Colonic mucosa (tissue), 4 donors: ENCODE data around the gene CACNA1A. TPM values are rescaled to one million over a fixed set of nuclear protein-coding genes. Genes with fewer than 3 reads are reported as not detected.
"Not testable (repeated sequence)": the region's sequence is repeated elsewhere in the genome, so short reads cannot be mapped to it uniquely, and the experiment has no call there.

Source experiments
- DNase-seq: peaks from one replicate; pipeline ENCODE4 v3.0.0-alpha.2; 2020
- H3K27ac ChIP-seq: fragments of 200-600 bp; one replicate; pipeline ENCODE4 v1.8.0; 2021
- H3K27me3 ChIP-seq: fragments of 200-600 bp; one replicate; pipeline ENCODE4 v1.8.0; 2021
- H3K36me3 ChIP-seq: fragments of 200-600 bp; one replicate; pipeline ENCODE4 v1.8.0; 2021
- H3K4me1 ChIP-seq: fragments of 200-600 bp; one replicate; pipeline ENCODE4 v1.8.0; 2021; ENCODE audit warnings: mild to moderate bottlenecking
- H3K4me3 ChIP-seq: fragments of 200-600 bp; one replicate; pipeline ENCODE4 v1.8.0; 2021
- H3K9ac ChIP-seq, 2 donors: one replicate each; pipeline ENCODE4 v1.7.0; 2013; ENCODE audit warnings: control low read depth in 2 of 2, low read depth in 2 of 2, low read length in 2 of 2
- H3K9me3 ChIP-seq: fragments of 200-600 bp; one replicate; pipeline ENCODE4 v1.8.0; 2021
- intact Hi-C: fragments of 100-400 bp; cut with DNase I; formaldehyde crosslinking; loops from one replicate; pipeline ENCODE4 v1.14.1; 2022
- total RNA-seq, 2 donors: library from RNA; stranded (reverse); fragmentation: NEBNext Ultra II Directional in 1 of 2; extraction: Animal tissue kit (Norgen Biotek cat#: 25700) in 1 of 2; gene quantifications; one replicate each; pipeline ENCODE4 v1.2.1, GENCODE V29; 2021
- TF ChIP-seq, protein P1 (sequence below): fragments of 200-600 bp; IDR thresholded peaks from one replicate; pipeline ENCODE4 v1.8.0; 2022; ENCODE audit warnings: antibody characterized with exemption, mild to moderate bottlenecking
- donor health status: healthy.
- donor health status: DM: no; HTN: no; CAD: no.
- donor health status: DM: no; HTN: no; CAD: no.

The CACNA1A gene
- total RNA-seq, 2 donors from 2014 or later: 4.9 to 6.1 TPM

DNA sequence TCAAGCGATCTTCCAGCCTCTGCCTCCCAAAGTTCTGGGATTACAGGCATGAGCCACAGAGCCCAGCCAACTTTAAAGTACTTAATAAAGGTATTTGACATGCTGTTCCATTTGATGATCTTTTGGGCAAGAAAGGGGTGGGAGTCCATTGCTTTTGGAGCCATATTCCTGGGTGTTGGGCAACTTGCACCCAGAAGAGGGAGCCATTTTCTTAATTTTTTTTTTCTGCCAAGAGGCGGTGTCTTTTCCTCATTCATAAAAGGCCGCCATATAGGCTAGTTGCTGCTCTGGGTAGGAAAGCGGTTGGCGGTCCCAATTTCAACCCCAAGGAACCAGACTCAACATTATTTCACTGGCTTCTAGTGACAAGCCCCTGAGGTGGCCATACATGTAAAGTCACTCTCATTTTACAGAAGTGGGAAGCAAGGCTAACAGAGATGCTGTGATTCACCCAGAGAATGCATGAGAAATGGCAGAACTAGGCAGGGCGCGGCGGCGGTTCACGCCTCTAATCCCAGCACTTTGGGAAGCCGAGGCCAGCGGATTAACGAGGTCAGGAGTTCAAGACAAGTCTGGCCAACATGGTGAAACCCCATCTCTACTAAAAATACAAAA lies 139.6 kb downstream of the CACNA1A start:
- Histone ChIP-seq H3K27ac (no peak overlapping the region), H3K9me3 (no peaks in the 10 kb centered on the region), H3K4me1 (no peaks in the 10 kb centered on the region), H3K4me3 (no peak overlapping the region), H3K27me3 (no peaks in the 10 kb centered on the region), H3K36me3 (no peaks in the 10 kb centered on the region), H3K9ac (no peak overlapping the region)
- no peak for DNase-seq
- intact Hi-C loops: no loop called here
- TF ChIP-seq, protein P1, sequence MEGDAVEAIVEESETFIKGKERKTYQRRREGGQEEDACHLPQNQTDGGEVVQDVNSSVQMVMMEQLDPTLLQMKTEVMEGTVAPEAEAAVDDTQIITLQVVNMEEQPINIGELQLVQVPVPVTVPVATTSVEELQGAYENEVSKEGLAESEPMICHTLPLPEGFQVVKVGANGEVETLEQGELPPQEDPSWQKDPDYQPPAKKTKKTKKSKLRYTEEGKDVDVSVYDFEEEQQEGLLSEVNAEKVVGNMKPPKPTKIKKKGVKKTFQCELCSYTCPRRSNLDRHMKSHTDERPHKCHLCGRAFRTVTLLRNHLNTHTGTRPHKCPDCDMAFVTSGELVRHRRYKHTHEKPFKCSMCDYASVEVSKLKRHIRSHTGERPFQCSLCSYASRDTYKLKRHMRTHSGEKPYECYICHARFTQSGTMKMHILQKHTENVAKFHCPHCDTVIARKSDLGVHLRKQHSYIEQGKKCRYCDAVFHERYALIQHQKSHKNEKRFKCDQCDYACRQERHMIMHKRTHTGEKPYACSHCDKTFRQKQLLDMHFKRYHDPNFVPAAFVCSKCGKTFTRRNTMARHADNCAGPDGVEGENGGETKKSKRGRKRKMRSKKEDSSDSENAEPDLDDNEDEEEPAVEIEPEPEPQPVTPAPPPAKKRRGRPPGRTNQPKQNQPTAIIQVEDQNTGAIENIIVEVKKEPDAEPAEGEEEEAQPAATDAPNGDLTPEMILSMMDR: no peak

DNA sequence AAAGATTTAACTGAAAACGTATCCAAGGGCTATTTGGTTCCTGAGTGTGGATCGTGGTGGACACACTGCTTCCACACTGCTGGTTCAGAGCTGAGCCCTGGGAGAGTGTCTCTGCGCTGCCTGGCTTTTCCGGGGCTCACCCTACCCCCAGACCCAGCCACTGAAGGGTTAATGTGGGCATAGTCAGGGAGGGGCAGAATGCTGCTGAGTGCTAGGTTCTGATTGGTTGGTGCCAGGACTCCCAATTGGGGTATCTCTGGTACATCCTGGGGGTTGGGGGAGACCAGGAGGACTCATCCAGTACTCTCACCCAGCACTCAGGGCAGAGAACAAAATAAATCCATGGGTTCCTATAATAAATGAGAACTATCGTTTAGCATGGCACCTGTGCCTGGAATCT lies 142.3 kb downstream of the CACNA1A start:
- Histone ChIP-seq H3K9me3 (no peaks in the 10 kb centered on the region), H3K36me3 (no peaks in the 10 kb centered on the region), H3K4me1 (no peaks in the 10 kb centered on the region), H3K27me3 (no peaks in the 10 kb centered on the region), H3K9ac (no peak overlapping the region), H3K27ac (no peak overlapping the region), H3K4me3 (no peak overlapping the region)
- TF ChIP-seq, protein P1: no peak
- intact Hi-C loops: no loop called here
- no peak for DNase-seq

DNA sequence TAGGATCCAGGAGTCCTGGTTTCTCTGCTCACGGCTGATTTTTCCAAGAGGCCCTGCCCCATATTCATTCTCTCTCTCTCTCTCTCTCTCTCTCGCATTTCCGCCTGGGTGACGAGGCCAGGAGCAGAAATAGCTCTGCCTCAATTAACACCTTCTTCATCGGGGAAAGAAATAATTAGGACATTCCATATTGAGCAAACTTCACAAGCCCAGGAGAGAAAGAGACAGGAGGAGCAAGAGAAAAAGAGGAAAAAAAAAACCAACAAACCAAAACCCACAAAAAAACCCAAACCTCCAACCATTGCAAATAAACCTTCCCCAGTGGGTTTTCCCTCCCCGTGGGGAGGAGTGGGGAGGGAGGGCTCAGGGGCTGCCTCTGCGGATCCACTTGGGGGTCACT lies 143.0 kb downstream of the CACNA1A start:
- Histone ChIP-seq H3K27me3 (no peaks in the 10 kb centered on the region), H3K4me3 (no peak overlapping the region), H3K4me1 (no peaks in the 10 kb centered on the region), H3K27ac (no peak overlapping the region), H3K9me3 (no peaks in the 10 kb centered on the region), H3K36me3 (no peaks in the 10 kb centered on the region), H3K9ac (no peak overlapping the region)
- intact Hi-C loops: no loop called here
- no peak for DNase-seq
- TF ChIP-seq, protein P1: no peak

DNA sequence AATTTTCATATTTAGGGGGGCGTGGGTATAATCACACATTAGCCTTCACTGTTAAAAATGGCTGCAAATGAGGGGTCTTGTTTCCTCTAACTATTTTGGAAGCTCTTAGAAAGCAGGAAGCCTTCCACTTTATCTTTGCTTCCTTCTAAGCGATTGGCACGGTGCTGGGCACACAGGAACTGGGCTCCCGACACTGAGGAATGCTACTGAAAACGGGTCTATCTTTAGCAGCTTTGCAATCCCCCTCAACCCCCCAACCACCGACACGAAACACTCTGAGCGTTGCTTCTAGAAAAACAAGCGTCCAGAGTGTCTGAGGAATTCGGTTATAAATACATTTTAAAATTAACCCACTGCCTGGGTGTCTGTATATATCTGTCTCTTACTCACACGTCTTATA lies 143.6 kb downstream of the CACNA1A start:
- Histone ChIP-seq H3K9ac (no peak overlapping the region), H3K27ac (no peak overlapping the region), H3K4me1 (no peaks in the 10 kb centered on the region), H3K4me3 (no peak overlapping the region), H3K27me3 (no peaks in the 10 kb centered on the region), H3K9me3 (no peaks in the 10 kb centered on the region), H3K36me3 (no peaks in the 10 kb centered on the region)
- DNase-seq: no peak
- TF ChIP-seq, protein P1: no peak
- intact Hi-C loops: no loop called here

DNA sequence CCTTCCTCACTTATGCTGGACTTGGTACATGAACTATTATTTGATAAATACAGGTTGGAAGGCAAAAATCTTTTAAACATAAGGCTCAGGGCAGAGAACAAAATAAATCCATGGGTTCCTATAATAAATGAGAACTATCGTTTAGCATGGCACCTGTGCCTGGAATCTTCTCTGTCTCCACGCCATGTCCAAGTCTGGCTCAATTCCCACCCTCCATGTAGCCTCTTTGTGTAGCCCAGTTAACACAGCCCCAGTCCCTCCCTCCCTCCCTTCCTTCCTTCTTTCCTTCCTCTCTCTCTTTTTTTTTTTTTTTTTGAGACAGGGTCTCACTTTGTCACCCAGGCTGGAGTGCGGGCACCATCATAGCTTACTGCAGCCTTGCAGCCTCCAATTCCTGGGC lies 144.6 kb downstream of the CACNA1A start:
- DNase-seq, intact Hi-C loops, H3K9ac ChIP-seq: not testable (repeated sequence)

DNA sequence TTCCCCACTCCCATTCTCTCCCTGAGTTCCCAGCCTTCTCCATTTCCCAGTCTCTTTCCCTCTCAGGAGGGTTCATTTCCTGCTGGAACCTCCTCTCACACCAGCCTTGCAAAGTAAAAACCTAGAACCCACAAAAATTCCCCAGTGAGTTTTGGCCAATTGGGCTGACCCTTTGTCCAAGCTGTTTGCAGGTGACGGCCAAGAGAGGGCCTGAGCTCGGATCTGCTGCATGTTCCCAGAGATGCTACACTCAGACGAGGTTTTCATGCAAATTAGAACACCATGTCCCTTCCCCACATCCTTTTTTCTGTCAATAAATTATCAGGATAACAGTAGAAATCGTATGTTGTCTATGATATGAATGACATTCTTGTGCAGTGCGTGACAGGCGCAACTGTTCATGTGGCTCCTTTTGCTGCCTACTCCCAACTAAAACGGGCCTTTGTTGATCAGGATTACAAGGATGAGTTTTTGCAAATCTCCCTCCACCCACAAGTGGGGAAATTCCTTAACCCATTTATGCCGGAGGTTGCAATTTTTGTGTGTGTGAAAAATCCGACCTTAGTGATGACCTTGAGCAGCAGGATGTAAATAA lies 149.5 kb downstream of the CACNA1A start:
- H3K4me3 ChIP-seq: no peak overlapping the region
- no peaks in the 10 kb centered on the region for H3K4me1 ChIP-seq
- no peaks in the 10 kb centered on the region for H3K9me3 ChIP-seq
- no peak overlapping the region for H3K27ac ChIP-seq
- no peaks in the 10 kb centered on the region for H3K36me3 ChIP-seq
- H3K9ac ChIP-seq: no peak overlapping the region
- DNase-seq: no peak
- TF ChIP-seq, protein P1: no peak
- intact Hi-C loops: no loop called here
- H3K27me3 ChIP-seq: no peaks in the 10 kb centered on the region

More for the DNA sequence above, 144.6 kb downstream of the CACNA1A start:
- H3K9me3 ChIP-seq, H3K4me1 ChIP-seq, H3K27me3 ChIP-seq, H3K27ac ChIP-seq, H3K36me3 ChIP-seq, H3K4me3 ChIP-seq: not testable (repeated sequence)
